ENCODE results near the gene LRWD1. TPM values are rescaled to one million over a fixed set of nuclear protein-coding genes. Genes with fewer than 3 reads are reported as not detected.

LRWD1 gene
- total and polyA plus RNA-seq, 8 donors, result 4.5 to 238 (median 12.8) TPM

DNA sequence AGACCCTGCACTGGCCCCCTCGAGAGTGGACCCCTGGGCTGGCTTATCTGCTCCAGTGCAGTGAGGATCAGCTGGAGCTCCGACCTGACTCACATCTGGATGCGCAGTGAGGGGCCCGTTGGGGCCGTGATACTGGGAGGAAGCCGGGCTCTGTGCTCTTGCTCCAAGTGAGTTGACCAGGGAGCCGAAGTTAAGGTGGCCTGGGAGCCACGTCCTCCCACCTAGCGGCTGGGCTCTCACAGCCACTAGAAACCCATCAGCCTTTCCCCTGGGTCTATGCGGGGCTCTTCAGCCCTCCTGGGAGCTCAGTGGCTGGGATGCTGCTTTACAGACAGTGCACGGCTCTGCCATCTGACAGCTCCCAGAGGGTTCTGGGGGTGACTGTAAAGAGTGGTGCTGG lies 9.2 kb upstream of the LRWD1 start:
- no peak for TF ChIP-seq EP300 (IDR thresholded peaks at IDR 0.05)
- no peak for TF ChIP-seq POLR2AphosphoS5 (IDR thresholded peaks at IDR 0.05)
- TF ChIP-seq POLR2A (IDR thresholded peaks at IDR 0.05), result no peak
- Histone ChIP-seq H3K4me3 (no peak overlapping the region), H3K36me3 (peaks cover 26 to 50% (median 46%) of the 10 kb centered on the region in 4 donors), H3K27ac (no peak overlapping the region), H3K9me3 (no peaks in the 10 kb centered on the region), H3K4me1 (peaks cover 0 to 5% (median under 1%) of the 10 kb centered on the region in 4 donors), H3K27me3 (no peaks in the 10 kb centered on the region)
- no peak for DNase-seq
- intact Hi-C loops (cut with DNase I; ENCODE audit: low total_unique reads), result no loop called here
- WGBS, 5 donors, result 86 to 91% (median 88%) methylated on average over 6 to 11 of the region's 11 CpGs

DNA sequence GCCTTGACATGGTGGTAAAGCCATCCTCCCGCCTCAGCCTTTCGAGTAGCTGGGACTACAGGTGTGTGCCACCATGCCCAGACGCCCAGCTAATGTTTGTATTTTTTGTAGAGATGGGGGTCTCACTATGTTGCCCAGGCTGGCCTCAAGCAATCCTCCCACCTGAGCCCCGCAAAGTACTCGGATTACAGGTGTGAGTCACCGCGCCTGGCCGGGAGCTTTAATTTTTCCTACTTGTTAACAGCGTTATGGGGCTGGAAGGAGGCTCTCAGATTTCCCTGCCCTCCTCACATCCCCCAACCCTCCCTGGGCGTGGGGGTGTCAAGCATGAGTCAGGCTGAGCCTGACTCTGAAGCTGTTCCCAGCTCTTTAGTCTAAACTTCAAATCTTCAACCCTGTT lies 8.5 kb upstream of the LRWD1 start:
- H3K36me3 ChIP-seq, result peaks cover 26 to 50% (median 46%) of the 10 kb centered on the region in 4 donors
- no peak for DNase-seq
- peaks cover 0 to 5% (median 2%) of the 10 kb centered on the region in 4 donors for H3K4me1 ChIP-seq
- intact Hi-C loops (cut with DNase I; ENCODE audit: low total_unique reads), result no loop called here
- no peak overlapping the region for H3K4me3 ChIP-seq
- H3K9me3 ChIP-seq, result no peaks in the 10 kb centered on the region
- H3K27me3 ChIP-seq, result no peaks in the 10 kb centered on the region
- TF ChIP-seq, protein P1, sequence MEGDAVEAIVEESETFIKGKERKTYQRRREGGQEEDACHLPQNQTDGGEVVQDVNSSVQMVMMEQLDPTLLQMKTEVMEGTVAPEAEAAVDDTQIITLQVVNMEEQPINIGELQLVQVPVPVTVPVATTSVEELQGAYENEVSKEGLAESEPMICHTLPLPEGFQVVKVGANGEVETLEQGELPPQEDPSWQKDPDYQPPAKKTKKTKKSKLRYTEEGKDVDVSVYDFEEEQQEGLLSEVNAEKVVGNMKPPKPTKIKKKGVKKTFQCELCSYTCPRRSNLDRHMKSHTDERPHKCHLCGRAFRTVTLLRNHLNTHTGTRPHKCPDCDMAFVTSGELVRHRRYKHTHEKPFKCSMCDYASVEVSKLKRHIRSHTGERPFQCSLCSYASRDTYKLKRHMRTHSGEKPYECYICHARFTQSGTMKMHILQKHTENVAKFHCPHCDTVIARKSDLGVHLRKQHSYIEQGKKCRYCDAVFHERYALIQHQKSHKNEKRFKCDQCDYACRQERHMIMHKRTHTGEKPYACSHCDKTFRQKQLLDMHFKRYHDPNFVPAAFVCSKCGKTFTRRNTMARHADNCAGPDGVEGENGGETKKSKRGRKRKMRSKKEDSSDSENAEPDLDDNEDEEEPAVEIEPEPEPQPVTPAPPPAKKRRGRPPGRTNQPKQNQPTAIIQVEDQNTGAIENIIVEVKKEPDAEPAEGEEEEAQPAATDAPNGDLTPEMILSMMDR (IDR thresholded peaks at IDR 0.05), result no peak
- WGBS, 5 donors, result 85 to 94% (median 86%) methylated on average over 10 of the region's 10 CpGs
- H3K27ac ChIP-seq, result no peak overlapping the region

GRCh38 chr7:102457352-102457924 lies 7.3 kb upstream of the LRWD1 start:
- intact Hi-C loops (cut with DNase I; ENCODE audit: low total_unique reads), result no loop called here
- H3K27me3 ChIP-seq, result no peaks in the 10 kb centered on the region
- TF ChIP-seq POLR2AphosphoS5 (IDR thresholded peaks at IDR 0.05), result no peak
- TF ChIP-seq, protein P1 (IDR thresholded peaks at IDR 0.05), result no peak
- TF ChIP-seq POLR2A (IDR thresholded peaks at IDR 0.05), result no peak
- no peak for TF ChIP-seq EP300 (IDR thresholded peaks at IDR 0.05)
- H3K9me3 ChIP-seq, result no peaks in the 10 kb centered on the region
- DNase-seq, result no peak
- H3K4me3 ChIP-seq, result no peak overlapping the region
- WGBS, 5 donors, result 90 to 97% (median 95%) methylated on average over 21 to 40 of the region's 40 CpGs
- peaks cover 26 to 50% (median 48%) of the 10 kb centered on the region in 4 donors for H3K36me3 ChIP-seq
- no peak overlapping the region for H3K27ac ChIP-seq
- H3K4me1 ChIP-seq, result peaks cover 0 to 11% (median 2%) of the 10 kb centered on the region in 4 donors

DNA sequence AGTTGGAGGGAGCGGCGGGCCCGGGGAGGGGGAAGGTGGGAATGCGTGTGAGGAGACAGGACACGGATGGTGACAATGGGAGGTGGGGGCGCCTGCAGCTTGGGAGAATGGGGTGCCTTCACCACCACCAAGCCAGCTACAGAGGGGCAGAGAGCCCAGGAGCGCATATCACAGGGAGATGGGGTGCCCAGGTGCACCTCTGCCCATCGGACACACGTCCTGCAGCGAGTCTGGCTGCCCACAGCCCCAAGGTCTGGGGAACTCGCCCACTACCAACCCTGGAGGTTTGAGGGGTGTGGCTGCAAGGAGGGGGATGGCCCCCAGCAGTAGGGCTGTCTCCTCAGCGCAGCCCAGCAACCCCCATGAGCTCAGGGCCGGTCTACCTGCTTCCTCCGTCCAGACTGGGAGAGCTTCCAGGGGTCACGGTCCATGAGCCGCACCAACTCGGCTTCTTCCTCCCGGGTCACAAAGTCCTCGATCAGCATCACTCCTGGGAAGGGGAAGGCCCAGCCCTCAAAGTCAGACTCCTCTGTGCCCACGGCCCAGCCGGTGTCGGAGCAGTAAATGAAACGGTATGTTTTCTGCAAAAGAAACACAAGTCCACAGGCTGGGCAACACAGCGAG lies 5.5 kb upstream of the LRWD1 start:
- H3K4me1 ChIP-seq, result peaks cover 9 to 28% (median 20%) of the 10 kb centered on the region in 4 donors
- H3K27me3 ChIP-seq, result no peaks in the 10 kb centered on the region
- DNase-seq, result no peak
- 93 to 97% (median 95%) methylated on average over 23 to 24 of the region's 24 CpGs for WGBS, 5 donors
- intact Hi-C loops (cut with DNase I; ENCODE audit: low total_unique reads), result no loop called here
- H3K27ac ChIP-seq, result no peak overlapping the region
- TF ChIP-seq, protein P1 (IDR thresholded peaks at IDR 0.05), result no peak
- TF ChIP-seq EP300 (IDR thresholded peaks at IDR 0.05) (no peak), POLR2AphosphoS5 (IDR thresholded peaks at IDR 0.05) (no peak), POLR2A (IDR thresholded peaks at IDR 0.05) (no peak)
- H3K9me3 ChIP-seq, result no peaks in the 10 kb centered on the region
- peaks cover 26 to 50% (median 48%) of the 10 kb centered on the region in 4 donors for H3K36me3 ChIP-seq
- H3K4me3 ChIP-seq, result no peak overlapping the region

- Histone ChIP-seq H3K4me1 (peaks cover 9 to 30% (median 21%) of the 10 kb centered on the region in 4 donors), H3K4me3 (no peak overlapping the region), H3K27ac (no peak overlapping the region), H3K36me3 (peaks cover 26 to 45% (median 43%) of the 10 kb centered on the region in 4 donors), H3K9me3 (no peaks in the 10 kb centered on the region), H3K27me3 (no peaks in the 10 kb centered on the region)
- intact Hi-C loops (cut with DNase I; ENCODE audit: low total_unique reads), result loop anchor here (10.0 kb wide), 1 partner anchor 176 kb away; the partner anchor contains the start of gene SH2B2
- 79 to 90% (median 84%) methylated on average over 8 of the region's 8 CpGs for WGBS, 5 donors
- DNase-seq, result no peak
- TF ChIP-seq EP300 (IDR thresholded peaks at IDR 0.05) (no peak), POLR2AphosphoS5 (IDR thresholded peaks at IDR 0.05) (no peak), POLR2A (IDR thresholded peaks at IDR 0.05) (no peak)
- TF ChIP-seq, protein P1 (IDR thresholded peaks at IDR 0.05), result no peak
These were observed 4.3 kb upstream of the LRWD1 start for GRCh38 chr7:102460467-102460866.

Measured in stomach (tissue), 9 donors.